ENCODE data around the gene ZNF750. TPM values are rescaled to one million over a fixed set of nuclear protein-coding genes. Genes with fewer than 3 reads are reported as not detected.

ZNF750 gene
- total and polyA plus RNA-seq, 2 experiments from 2014 or later = 0.13 to 0.17 TPM

DNA sequence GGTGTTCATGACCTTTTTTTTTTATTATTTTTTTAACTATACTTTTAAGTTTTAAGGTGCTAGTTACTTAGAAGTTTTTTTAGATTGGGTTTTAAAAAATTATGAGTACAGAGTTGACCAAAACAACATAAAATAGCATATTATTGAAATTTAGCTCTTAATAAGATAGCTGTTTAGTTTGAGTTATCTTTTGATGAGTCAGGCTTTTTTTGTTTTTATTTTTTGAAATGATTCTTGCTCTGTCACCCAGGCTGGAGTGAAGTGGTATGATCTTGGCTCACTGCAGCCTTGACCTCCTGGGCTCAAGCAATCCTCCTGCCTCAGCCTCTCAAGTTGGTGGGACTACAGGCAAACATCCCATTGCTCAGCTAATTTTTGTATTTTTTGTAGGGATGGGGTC lies 13.6 kb downstream of the ZNF750 start:
- H3F3A ChIP-seq (replicated peaks; ENCODE audit: low read depth) = 0 out of 2 replicates have a peak, but pooled peaks cover 6% of the 10 kb centered on the region
- DNase-seq (ENCODE audit: low spot score) (no peak), ATAC-seq (no peak)
- Mint-ChIP-seq H3K4me3 (no peak overlapping the region), H3K27ac (no peak overlapping the region), H3K4me1 (peaks cover 26% of the 10 kb centered on the region), H3K27me3 (ENCODE audit: insufficient read depth, low read depth, poor library complexity) (peaks cover 10% of the 10 kb centered on the region), H3K36me3 (ENCODE audit: low read depth) (peaks cover 46% of the 10 kb centered on the region), H3K9me3 (no peaks in the 10 kb centered on the region; the same call in 1 of the 3 replicates)
- H3K4me3 ChIP-seq = no peak overlapping the region
- peaks cover 14% of the 10 kb centered on the region for H4K20me1 ChIP-seq (replicated peaks; ENCODE audit: insufficient read depth)
- H3K79me2 ChIP-seq (replicated peaks; ENCODE audit: insufficient read depth) = peaks cover 43% of the 10 kb centered on the region
- no peak overlapping the region for H3K27ac ChIP-seq (ENCODE audit: low read depth)
- TF ChIP-seq NANOG (IDR thresholded peaks at IDR 0.05; ENCODE audit: borderline replicate concordance) (no peak), EZH2 (IDR thresholded peaks at IDR 0.05; ENCODE audit: low read depth, unreplicated experiment) (no peak), ZNF331 (CRISPR knock-in tag; IDR thresholded peaks at IDR 0.05; ENCODE audit: low read depth) (no peak), EZH2phosphoT487 (IDR thresholded peaks at IDR 0.05; ENCODE audit: unreplicated experiment) (no peak), JUNB (IDR thresholded peaks at IDR 0.05; ENCODE audit: unreplicated experiment) (no peak), POLR2AphosphoS5 (IDR thresholded peaks at IDR 0.05; ENCODE audit: low read depth) (no peak), ZNF114 (CRISPR knock-in tag; IDR thresholded peaks at IDR 0.05) (no peak)
- TF ChIP-seq, protein P1, sequence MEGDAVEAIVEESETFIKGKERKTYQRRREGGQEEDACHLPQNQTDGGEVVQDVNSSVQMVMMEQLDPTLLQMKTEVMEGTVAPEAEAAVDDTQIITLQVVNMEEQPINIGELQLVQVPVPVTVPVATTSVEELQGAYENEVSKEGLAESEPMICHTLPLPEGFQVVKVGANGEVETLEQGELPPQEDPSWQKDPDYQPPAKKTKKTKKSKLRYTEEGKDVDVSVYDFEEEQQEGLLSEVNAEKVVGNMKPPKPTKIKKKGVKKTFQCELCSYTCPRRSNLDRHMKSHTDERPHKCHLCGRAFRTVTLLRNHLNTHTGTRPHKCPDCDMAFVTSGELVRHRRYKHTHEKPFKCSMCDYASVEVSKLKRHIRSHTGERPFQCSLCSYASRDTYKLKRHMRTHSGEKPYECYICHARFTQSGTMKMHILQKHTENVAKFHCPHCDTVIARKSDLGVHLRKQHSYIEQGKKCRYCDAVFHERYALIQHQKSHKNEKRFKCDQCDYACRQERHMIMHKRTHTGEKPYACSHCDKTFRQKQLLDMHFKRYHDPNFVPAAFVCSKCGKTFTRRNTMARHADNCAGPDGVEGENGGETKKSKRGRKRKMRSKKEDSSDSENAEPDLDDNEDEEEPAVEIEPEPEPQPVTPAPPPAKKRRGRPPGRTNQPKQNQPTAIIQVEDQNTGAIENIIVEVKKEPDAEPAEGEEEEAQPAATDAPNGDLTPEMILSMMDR (conservative IDR thresholded peaks at IDR 0.05; ENCODE audit: low read depth in 2 of 2) = no peak
- TF ChIP-seq, protein P2, sequence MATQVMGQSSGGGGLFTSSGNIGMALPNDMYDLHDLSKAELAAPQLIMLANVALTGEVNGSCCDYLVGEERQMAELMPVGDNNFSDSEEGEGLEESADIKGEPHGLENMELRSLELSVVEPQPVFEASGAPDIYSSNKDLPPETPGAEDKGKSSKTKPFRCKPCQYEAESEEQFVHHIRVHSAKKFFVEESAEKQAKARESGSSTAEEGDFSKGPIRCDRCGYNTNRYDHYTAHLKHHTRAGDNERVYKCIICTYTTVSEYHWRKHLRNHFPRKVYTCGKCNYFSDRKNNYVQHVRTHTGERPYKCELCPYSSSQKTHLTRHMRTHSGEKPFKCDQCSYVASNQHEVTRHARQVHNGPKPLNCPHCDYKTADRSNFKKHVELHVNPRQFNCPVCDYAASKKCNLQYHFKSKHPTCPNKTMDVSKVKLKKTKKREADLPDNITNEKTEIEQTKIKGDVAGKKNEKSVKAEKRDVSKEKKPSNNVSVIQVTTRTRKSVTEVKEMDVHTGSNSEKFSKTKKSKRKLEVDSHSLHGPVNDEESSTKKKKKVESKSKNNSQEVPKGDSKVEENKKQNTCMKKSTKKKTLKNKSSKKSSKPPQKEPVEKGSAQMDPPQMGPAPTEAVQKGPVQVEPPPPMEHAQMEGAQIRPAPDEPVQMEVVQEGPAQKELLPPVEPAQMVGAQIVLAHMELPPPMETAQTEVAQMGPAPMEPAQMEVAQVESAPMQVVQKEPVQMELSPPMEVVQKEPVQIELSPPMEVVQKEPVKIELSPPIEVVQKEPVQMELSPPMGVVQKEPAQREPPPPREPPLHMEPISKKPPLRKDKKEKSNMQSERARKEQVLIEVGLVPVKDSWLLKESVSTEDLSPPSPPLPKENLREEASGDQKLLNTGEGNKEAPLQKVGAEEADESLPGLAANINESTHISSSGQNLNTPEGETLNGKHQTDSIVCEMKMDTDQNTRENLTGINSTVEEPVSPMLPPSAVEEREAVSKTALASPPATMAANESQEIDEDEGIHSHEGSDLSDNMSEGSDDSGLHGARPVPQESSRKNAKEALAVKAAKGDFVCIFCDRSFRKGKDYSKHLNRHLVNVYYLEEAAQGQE (IDR thresholded peaks at IDR 0.05; ENCODE audit: unreplicated experiment) = no peak
- TF ChIP-seq, protein P3, sequence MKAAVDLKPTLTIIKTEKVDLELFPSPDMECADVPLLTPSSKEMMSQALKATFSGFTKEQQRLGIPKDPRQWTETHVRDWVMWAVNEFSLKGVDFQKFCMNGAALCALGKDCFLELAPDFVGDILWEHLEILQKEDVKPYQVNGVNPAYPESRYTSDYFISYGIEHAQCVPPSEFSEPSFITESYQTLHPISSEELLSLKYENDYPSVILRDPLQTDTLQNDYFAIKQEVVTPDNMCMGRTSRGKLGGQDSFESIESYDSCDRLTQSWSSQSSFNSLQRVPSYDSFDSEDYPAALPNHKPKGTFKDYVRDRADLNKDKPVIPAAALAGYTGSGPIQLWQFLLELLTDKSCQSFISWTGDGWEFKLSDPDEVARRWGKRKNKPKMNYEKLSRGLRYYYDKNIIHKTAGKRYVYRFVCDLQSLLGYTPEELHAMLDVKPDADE (IDR thresholded peaks at IDR 0.05) = no peak
- TF ChIP-seq, protein P4, sequence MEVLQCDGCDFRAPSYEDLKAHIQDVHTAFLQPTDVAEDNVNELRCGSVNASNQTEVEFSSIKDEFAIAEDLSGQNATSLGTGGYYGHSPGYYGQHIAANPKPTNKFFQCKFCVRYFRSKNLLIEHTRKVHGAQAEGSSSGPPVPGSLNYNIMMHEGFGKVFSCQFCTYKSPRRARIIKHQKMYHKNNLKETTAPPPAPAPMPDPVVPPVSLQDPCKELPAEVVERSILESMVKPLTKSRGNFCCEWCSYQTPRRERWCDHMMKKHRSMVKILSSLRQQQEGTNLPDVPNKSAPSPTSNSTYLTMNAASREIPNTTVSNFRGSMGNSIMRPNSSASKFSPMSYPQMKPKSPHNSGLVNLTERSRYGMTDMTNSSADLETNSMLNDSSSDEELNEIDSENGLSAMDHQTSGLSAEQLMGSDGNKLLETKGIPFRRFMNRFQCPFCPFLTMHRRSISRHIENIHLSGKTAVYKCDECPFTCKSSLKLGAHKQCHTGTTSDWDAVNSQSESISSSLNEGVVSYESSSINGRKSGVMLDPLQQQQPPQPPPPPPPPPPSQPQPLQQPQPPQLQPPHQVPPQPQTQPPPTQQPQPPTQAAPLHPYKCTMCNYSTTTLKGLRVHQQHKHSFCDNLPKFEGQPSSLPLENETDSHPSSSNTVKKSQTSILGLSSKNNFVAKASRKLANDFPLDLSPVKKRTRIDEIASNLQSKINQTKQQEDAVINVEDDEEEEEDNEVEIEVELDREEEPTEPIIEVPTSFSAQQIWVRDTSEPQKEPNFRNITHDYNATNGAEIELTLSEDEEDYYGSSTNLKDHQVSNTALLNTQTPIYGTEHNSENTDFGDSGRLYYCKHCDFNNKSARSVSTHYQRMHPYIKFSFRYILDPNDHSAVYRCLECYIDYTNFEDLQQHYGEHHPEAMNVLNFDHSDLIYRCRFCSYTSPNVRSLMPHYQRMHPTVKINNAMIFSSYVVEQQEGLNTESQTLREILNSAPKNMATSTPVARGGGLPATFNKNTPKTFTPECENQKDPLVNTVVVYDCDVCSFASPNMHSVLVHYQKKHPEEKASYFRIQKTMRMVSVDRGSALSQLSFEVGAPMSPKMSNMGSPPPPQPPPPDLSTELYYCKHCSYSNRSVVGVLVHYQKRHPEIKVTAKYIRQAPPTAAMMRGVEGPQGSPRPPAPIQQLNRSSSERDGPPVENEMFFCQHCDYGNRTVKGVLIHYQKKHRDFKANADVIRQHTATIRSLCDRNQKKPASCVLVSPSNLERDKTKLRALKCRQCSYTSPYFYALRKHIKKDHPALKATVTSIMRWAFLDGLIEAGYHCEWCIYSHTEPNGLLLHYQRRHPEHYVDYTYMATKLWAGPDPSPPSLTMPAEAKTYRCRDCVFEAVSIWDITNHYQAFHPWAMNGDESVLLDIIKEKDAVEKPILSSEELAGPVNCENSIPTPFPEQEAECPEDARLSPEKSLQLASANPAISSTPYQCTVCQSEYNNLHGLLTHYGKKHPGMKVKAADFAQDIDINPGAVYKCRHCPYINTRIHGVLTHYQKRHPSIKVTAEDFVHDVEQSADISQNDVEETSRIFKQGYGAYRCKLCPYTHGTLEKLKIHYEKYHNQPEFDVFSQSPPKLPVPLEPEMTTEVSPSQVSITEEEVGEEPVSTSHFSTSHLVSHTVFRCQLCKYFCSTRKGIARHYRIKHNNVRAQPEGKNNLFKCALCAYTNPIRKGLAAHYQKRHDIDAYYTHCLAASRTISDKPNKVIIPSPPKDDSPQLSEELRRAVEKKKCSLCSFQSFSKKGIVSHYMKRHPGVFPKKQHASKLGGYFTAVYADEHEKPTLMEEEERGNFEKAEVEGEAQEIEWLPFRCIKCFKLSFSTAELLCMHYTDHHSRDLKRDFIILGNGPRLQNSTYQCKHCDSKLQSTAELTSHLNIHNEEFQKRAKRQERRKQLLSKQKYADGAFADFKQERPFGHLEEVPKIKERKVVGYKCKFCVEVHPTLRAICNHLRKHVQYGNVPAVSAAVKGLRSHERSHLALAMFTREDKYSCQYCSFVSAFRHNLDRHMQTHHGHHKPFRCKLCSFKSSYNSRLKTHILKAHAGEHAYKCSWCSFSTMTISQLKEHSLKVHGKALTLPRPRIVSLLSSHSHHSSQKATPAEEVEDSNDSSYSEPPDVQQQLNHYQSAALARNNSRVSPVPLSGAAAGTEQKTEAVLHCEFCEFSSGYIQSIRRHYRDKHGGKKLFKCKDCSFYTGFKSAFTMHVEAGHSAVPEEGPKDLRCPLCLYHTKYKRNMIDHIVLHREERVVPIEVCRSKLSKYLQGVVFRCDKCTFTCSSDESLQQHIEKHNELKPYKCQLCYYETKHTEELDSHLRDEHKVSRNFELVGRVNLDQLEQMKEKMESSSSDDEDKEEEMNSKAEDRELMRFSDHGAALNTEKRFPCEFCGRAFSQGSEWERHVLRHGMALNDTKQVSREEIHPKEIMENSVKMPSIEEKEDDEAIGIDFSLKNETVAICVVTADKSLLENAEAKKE (CRISPR knock-in tag; IDR thresholded peaks at IDR 0.05) = no peak
- no peak overlapping the region for H3K4me2 ChIP-seq
- H2AFZ ChIP-seq = no peak overlapping the region
- 0 out of 2 replicates have a peak, but pooled peaks cover 6% of the 10 kb centered on the region for H3K36me3 ChIP-seq (ENCODE audit: insufficient read depth)
- H3K9me2 ChIP-seq (ENCODE audit: insufficient read depth) = no peaks in the 10 kb centered on the region
- peaks cover 16% of the 10 kb centered on the region for H3K4me1 ChIP-seq (ENCODE audit: insufficient read depth)
- no peaks in the 10 kb centered on the region for H3K27me3 ChIP-seq (ENCODE audit: insufficient read depth)

All from GM23338 (cell line).